ENCODE measurements around the gene FREY1.
A peak's percentile ranks its signal among the peaks of the same experiment; 100 is the strongest.

FREY1 gene

DNA sequence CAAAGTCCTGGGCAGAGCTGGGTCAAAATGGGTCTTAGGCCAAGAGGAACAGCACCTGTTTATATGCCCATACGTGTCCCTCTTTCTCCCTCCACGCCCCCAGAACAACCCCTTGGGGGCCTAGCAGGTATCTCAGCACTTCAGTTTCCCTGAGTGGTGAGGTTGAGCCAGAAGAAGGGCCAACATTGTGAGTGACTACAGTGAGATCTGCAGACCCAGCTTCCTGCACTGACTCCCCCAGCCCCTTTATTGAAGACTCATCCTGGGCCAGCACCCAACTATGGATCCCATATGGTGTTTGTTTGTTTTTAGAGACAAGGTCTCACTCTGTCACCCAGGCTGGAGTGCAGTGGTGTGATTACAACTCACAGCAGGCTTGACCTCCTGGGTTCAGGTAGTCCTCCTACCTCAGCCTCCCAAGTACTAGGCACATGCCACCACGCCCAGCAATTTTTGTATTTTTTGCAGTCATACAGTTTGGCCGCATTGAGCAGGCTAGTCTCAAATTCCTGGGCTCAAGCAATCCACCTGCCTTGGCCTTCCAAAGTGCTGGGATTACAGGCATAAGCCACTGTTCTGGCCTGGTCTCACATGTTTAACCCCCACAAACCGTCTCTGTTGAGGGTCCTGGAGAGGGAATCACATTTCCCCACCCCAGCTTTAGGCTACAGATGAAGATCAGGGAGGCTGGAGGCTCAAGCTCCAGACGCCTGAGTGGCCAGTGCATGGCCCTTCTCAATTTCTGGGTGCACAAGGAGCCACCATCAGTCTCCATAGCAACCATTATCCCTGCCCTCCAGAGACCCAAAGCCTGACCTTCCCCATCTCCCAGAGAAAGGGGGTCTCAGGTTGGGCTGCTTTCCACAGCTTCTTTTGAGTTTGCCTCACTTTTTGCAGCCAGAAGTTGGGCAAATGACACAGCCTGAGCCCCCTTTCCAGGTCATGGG lies 13.7 kb upstream of the FREY1 start:
- Histone ChIP-seq H3K27ac (peak overlapping the region; percentile 80), H3K36me3 (peaks cover 2% of the 10 kb centered on the region; the same call in 1 of the 2 replicates), H3K27me3 (ENCODE audit: insufficient read depth, low read depth, severe bottlenecking) (no peaks in the 10 kb centered on the region), H3K9me3 (ENCODE audit: severe bottlenecking) (no peaks in the 10 kb centered on the region), H3K4me3 (ENCODE audit: low read depth, low read length) (peak overlapping the region; percentile 64)
- DNase-seq = no peak
- no peak for TF ChIP-seq CTCF (IDR thresholded peaks at IDR 0.05; ENCODE audit: low read depth, low read length)

DNA sequence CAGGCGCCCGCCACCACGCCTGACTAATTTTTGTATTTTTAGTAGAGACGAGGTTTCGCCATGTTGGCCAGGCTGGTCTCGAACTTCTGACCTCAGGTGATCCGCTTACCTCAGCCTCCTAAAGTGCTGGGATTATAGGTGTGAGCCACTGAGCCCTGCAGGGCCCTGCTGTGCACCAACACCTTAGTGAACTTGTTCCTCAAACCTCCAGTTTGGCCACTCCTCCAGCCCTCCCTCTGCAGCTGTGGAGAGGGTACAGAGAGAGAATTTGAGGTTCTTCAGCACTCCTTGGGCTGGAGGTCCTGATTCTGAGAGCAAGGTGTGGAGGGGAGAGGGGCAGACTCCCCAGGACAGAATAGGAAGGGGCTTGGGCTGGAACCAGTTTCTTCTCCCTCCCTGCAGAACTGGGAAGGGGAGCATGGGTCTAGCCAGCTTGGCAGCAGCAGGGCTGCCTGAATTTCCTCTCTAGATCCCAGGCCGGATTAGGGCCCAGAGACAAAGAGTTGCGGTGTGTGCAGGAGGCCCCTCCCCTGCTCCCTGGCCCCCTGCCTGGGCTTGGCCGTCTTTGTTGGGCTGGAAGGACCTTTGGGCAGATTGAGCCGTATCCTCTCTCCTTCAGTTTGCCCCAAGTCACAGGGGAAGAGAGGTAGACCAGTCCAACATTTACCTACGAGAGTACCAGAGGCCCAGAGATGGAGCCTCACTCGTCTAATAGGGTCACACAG lies 12.9 kb upstream of the FREY1 start:
- Histone ChIP-seq H3K9me3 (ENCODE audit: severe bottlenecking) (no peaks in the 10 kb centered on the region), H3K27me3 (ENCODE audit: insufficient read depth, low read depth, severe bottlenecking) (no peaks in the 10 kb centered on the region), H3K4me3 (ENCODE audit: low read depth, low read length) (no peak overlapping the region), H3K36me3 (peaks cover 8% of the 10 kb centered on the region), H3K27ac (peak overlapping the region; percentile 80)
- no peak for TF ChIP-seq CTCF (IDR thresholded peaks at IDR 0.05; ENCODE audit: low read depth, low read length)
- peak; percentile 52 for DNase-seq

- peak overlapping the region; percentile 96 for H3K4me3 ChIP-seq (ENCODE audit: low read depth, low read length)
- TF ChIP-seq CTCF (IDR thresholded peaks at IDR 0.05; ENCODE audit: low read depth, low read length) = no peak
- H3K9me3 ChIP-seq (ENCODE audit: severe bottlenecking) = no peaks in the 10 kb centered on the region
- no peak for DNase-seq
- H3K27ac ChIP-seq = peak overlapping the region; percentile 88
- H3K36me3 ChIP-seq = peaks cover 15% of the 10 kb centered on the region
- H3K27me3 ChIP-seq (ENCODE audit: insufficient read depth, low read depth, severe bottlenecking) = no peaks in the 10 kb centered on the region
Measured at GRCh38 chr11:45918962-45919675, 12.0 kb upstream of the FREY1 start.

DNA sequence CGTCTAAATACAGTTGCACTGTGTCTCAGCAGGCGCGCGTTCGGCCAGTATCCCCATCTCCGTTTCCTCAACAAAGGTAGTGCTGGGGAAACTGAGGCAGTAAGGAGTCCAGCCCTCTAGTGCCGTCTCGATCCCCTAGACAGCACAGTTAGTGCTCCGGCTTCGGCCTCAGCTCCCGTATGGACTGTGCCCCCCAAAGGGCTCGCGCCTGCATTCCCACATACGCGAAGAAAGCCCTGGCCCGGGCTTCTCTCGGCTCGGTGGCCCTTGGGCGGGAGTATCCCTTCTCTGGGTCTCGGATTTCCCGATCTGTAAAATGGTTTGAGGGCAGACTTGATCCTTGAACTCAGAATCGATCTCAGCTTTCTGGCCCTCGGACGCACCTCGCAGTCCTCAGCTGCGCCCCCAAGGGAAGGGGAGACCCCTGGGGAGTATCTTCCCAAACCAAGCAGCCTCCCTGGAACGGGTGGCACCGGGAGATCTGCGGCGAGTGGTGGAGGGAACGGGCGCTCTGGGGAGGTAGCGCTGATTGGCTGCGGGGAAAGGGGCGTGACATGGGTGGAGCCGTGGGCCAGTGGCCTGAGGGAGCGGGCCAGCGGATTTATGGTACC lies 11.4 kb upstream of the FREY1 start:
- DNase-seq = peak; percentile 89
- Histone ChIP-seq H3K9me3 (ENCODE audit: severe bottlenecking) (no peaks in the 10 kb centered on the region), H3K27me3 (ENCODE audit: insufficient read depth, low read depth, severe bottlenecking) (no peaks in the 10 kb centered on the region), H3K27ac (peak overlapping the region; percentile 88), H3K36me3 (peaks cover 18% of the 10 kb centered on the region), H3K4me3 (ENCODE audit: low read depth, low read length) (peak overlapping the region; percentile 96)
- no peak for TF ChIP-seq CTCF (IDR thresholded peaks at IDR 0.05; ENCODE audit: low read depth, low read length)

DNA sequence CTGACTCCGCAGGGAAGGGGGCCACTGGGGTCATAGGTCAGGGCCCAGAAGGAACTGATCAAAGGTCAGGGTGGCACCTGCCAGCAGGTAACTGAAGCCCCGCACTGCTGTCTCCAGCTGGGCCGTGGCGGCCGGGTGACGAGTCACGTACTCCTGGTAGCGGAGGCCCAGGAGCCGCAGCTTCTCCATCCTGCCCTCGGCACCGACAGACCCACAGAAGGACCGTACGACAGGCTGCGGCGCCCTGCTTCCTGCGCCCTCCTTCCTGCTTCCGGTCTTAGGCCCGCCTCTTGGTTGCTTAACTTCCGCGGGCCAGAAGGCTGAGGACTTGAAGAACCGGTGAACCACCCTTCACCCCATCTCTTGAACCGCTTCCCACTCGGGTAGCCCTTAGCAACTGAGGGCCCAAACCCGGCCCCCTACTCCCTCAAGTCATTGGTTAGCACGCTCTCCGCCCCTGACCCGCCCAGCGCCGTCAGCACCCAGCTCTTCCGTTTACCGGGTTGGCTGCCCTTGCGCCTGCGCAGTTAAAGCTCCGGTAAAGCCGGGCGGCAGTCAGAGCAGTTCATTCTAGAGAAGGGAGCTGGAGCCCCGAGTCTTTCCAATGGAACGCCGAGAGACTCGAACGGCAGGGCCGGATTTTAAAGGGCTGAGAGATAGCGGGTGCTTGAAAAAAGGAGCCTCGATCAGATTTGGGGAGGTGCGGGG lies 10.7 kb upstream of the FREY1 start, which contains the start of gene PEX16:
Gene PEX16, minus strand, starts transcription at position 255 of the 708 bp plus-strand sequence. Its CDS starts 66 bp downstream, at position 189.
- Histone ChIP-seq H3K9me3 (ENCODE audit: severe bottlenecking) (no peaks in the 10 kb centered on the region), H3K36me3 (peaks cover 18% of the 10 kb centered on the region), H3K27me3 (ENCODE audit: insufficient read depth, low read depth, severe bottlenecking) (no peaks in the 10 kb centered on the region), H3K27ac (peak within 1 kb of the TSS; percentile 88), H3K4me3 (ENCODE audit: low read depth, low read length) (peak within 1 kb of the TSS; percentile 96)
- TF ChIP-seq CTCF (IDR thresholded peaks at IDR 0.05; ENCODE audit: low read depth, low read length) = no peak
- peak; percentile 96 for DNase-seq

Data from WERI-Rb-1 (cell line).